GM12864 (cell line): ENCODE data around the gene C1orf174.

Source experiments
- DNase-seq: peaks from one replicate; pipeline ENCODE4 v3.0.0-alpha.2; 2011; ENCODE audit warnings: low read depth
- H3K4me3 ChIP-seq: 2 replicates; pipeline ENCODE4 v1.5.1; 2011; ENCODE audit warnings: mild to moderate bottlenecking, low read depth, low read length, control low read depth
- TF ChIP-seq, protein P1 (sequence below): IDR thresholded peaks from 2 replicates; pipeline ENCODE4 v1.5.1; 2011; ENCODE audit warnings: low read depth, mild to moderate bottlenecking, moderate library complexity, low read length, control low read depth, inconsistent platforms; ENCODE audit errors: missing control alignments

C1orf174 gene

GRCh38 chr1:3899754-3900149, 320 bp downstream of the C1orf174 start:
- TF ChIP-seq, protein P1, sequence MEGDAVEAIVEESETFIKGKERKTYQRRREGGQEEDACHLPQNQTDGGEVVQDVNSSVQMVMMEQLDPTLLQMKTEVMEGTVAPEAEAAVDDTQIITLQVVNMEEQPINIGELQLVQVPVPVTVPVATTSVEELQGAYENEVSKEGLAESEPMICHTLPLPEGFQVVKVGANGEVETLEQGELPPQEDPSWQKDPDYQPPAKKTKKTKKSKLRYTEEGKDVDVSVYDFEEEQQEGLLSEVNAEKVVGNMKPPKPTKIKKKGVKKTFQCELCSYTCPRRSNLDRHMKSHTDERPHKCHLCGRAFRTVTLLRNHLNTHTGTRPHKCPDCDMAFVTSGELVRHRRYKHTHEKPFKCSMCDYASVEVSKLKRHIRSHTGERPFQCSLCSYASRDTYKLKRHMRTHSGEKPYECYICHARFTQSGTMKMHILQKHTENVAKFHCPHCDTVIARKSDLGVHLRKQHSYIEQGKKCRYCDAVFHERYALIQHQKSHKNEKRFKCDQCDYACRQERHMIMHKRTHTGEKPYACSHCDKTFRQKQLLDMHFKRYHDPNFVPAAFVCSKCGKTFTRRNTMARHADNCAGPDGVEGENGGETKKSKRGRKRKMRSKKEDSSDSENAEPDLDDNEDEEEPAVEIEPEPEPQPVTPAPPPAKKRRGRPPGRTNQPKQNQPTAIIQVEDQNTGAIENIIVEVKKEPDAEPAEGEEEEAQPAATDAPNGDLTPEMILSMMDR, result no peak
- peak overlapping the region; percentile 95 for H3K4me3 ChIP-seq
- no peak for DNase-seq

DNA sequence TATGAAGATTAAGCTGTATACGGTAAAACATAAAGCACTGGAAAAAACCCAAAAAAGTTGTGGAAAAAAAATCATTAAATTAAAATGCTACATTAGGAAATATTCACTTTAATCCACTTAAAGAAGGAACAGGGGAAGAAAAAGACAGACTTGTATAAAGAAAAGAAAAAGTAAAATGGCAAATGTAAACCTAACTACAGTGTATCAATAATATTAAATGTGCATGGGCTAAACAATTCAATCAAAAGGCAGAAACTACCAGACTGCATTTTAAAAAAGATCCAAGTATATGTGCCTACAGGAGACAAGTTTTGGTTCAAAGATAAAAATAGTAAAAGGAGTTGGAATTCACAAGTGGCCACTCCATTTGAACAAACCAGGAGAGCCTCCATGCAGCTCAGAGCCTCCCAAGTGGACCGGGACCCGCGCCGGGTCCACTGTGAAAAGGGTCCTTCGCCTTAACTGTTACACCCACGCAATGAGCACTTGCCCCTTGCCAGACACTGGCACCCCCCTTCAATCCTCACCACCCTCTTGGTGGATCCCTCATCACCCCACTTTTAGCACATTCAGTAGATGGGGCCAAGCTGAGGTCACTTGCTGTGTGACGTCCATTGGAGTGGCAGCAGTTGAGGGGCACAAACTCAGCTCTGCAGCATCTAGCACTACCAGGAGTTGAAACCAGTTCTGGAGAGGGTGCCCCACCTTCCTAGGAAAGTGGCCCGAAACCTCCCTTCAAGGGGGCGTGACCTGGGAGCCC, 898 bp downstream of the C1orf174 start:
- peak; percentile 8 for DNase-seq
- H3K4me3 ChIP-seq, result peak overlapping the region; percentile 95
- TF ChIP-seq, protein P1, result peak; percentile 28

DNA sequence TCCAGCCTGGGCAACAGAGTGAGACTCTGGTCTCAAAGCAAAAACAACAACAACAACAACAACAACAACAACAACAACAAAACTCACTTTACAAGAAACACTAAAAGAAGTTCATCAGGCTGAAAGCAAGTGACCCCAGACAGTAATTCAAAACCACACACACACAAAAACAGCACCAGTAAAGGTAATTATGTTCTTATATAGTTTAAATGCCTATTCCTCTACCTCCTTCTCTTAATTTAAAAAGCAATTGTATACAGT, 1.7 kb downstream of the C1orf174 start:
- no peak overlapping the region for H3K4me3 ChIP-seq
- no peak for DNase-seq
- TF ChIP-seq, protein P1, result no peak

DNA sequence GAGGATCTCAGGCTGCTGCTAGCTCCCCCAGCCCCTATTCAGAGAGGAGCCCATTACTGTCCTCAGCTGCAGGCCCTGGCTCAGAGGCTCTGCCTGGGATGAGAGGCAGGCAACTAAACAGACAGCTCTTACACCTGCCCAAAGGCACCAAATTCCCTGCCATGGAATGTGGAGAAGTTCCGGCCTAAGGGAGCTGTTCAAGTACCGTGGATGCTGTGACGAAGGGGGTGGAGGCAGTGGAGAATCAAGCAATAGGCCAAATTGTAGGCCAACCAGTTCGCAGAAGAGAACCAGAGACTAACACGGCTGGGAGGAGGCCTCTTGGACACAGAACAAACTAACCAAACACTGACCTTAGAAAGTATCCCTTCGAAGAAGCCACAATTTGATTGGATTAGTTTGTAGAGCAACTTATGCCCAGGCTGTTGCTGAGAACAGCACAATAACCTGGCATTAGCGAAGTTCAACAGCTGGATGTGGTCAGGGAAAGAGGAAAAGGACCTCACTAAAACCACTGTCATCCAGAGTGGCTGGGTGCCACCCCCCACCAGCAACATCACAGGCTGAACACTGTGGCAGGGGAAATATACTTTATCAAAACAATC, 3.6 kb downstream of the C1orf174 start:
- DNase-seq, result no peak
- TF ChIP-seq, protein P1, result no peak
- no peak overlapping the region for H3K4me3 ChIP-seq

DNA sequence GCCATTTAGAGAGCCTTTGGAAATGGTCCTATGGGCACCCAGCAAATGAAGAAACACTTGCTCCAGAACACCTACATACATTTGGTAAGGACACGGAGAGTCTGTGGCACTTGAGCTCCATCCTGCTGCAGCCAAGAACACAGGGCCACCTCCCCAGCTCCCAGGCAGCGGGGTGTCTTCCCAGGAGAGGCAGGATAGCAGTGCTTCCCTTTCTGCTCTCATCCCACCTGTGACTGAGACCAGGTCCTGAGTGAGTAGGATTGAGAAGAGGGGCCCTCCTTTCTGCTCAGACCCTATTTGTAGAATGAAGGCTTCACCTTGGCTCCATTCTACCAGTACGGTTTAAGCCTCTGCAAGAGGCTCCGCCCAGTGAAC, 4.1 kb downstream of the C1orf174 start:
- TF ChIP-seq, protein P1, result no peak
- no peak for DNase-seq
- no peak overlapping the region for H3K4me3 ChIP-seq

DNA sequence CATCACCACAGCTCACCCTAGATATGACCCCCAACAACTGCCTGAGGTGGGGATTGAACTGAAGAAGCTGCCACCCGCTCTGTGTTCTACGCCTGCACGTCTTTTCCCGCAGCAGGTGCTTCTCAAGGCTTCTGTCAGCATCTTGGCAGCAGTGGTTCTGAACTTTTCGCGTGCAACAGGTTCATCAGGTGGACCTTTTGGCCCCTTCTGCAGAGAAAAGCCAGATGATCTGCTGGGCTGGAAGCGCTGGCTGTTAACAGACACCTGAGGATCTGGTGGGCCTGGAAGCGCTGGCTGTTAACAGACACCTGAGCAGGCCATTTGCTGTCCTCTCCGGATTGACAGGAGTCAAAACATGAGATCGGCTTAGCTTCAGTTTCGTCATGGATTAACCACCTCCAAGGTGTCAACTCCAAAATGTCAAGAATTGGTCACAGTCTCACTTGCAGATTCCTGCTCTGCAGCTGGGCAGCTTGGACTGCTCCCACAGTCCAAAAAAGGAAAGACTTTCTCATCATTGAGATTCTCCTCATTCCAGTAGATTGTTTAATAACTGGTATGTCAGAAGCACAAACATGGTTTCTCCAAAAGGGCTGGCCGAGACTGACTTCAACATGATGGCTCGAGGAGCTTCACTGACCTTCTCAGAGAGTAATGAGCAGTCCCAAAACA, 4.7 kb downstream of the C1orf174 start:
- no peak for DNase-seq
- TF ChIP-seq, protein P1, result no peak
- H3K4me3 ChIP-seq, result no peak overlapping the region
